GM19025 (cell line): ENCODE measurements around the gene POPDC3.

Source experiments
- ATAC-seq: cut with Tn5 transposase; IDR thresholded peaks from one replicate; pipeline ENCODE4 v1.9.1; 2021; ENCODE audit warnings: mild to moderate bottlenecking, low read depth, moderate library complexity; ENCODE audit not compliant: unreplicated experiment

POPDC3 gene

DNA sequence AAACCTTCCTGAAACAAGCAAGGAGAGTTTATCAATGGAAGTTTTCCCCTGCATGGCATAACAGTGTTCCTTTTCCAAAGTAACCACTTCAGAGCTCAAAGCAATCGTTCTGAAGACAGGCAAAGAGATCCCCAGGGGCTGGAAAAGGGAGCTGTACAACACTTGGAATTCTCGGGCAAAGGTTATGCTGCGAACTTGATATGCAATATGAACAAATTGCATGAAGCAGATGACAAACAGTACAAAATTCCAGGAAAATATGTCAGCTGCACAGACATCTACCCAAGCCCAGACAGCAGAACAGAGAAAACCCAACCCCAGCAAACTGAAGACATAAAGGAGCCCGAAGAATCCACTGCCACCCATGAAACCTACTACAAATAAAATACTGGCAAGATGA, 18.4 kb downstream of the POPDC3 start:
- no peak for ATAC-seq

DNA sequence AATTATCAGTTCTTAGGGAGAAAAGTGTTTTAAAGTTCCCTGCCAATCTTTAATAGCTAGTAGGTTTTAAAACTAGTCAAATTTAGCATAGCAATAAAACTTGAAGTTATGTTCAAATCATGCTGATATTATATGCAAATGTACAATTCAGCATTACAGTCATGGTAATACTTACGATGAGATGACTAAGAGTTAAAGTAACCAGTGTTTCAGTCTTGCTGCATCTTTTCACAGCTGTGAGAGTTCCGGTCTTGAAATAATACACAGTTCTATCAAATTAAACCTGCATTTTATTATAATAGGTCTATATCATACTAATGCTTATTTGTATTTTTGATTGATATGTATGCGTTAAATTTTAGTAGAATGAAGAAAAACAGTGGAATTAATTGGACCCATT, 26.1 kb downstream of the POPDC3 start:
- ATAC-seq, result no peak

DNA sequence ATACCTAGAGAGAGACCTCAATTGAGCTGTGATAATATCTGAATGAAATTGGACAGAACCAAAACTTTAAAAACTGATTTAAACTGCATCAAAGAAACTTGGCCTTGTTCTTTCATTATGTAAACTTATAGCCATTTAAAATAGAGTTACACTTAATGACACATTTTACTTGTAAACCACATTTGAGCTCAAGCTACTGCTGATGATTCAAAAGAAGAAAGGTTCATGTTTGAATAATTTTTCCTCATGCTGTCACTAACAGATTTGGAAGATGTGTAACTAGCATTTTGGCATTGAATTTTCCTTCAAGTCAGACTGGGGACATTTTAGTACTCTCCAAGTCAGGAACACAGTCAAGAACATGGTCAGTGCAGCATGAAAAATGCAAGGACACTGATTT, 26.9 kb downstream of the POPDC3 start:
- ATAC-seq, result no peak

DNA sequence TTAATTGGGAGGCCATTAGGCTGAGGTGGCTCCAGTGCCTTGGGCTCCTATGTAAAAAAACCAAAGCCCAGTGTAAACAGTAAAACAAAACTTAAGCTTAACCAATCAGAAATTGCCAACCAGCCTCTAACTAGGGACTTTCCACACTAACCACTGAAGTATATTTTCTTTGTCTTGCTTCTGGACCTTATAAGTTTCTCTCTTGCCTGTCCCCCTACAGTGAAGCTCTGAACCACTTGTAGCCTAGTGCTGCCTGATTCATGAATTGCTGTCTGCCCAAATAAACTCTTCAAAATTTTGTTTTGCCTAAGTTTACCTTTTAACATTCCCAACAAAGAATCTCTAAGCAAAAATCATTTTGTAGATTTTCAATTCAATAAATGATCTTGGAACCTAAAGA, 28.2 kb downstream of the POPDC3 start:
- ATAC-seq, result no peak

DNA sequence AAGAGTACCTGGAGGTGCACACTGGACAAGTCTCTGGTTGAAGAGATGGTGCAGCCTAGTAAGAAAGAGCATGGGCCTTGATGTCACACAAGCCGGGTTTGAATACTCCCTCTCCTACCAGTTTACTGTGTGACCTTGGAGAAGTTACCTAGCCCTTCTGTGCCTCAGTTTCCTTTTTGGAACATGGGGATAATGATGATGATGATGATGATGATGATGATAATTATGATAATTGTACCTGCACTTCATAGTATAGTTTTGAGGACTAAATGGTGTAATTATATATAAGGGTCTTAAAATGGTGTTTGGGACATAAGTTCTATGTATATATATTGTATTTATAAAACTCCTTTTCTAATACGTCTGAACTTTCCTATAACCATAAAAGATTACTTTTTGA, 41.7 kb downstream of the POPDC3 start:
- no peak for ATAC-seq

DNA sequence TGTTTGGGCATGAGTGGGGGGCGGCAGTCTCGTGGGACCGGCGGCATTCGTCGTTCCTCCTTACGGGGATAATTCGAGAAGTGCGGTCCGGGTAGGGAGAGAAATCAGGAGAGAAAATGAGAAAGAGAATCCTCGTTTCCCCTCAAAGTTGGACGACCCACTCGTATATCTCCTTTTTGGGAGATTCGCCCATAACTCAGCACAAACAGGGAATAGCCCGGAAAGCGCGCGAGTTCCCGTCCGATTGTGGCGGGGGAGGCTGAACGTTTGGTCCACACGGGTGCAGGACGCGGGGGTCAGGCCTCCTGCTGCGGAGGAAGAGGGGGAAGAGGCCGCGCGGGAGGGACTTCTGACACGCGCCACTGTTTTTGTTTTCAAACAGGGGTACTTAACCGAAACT, 42.4 kb downstream of the POPDC3 start:
- no peak for ATAC-seq

DNA sequence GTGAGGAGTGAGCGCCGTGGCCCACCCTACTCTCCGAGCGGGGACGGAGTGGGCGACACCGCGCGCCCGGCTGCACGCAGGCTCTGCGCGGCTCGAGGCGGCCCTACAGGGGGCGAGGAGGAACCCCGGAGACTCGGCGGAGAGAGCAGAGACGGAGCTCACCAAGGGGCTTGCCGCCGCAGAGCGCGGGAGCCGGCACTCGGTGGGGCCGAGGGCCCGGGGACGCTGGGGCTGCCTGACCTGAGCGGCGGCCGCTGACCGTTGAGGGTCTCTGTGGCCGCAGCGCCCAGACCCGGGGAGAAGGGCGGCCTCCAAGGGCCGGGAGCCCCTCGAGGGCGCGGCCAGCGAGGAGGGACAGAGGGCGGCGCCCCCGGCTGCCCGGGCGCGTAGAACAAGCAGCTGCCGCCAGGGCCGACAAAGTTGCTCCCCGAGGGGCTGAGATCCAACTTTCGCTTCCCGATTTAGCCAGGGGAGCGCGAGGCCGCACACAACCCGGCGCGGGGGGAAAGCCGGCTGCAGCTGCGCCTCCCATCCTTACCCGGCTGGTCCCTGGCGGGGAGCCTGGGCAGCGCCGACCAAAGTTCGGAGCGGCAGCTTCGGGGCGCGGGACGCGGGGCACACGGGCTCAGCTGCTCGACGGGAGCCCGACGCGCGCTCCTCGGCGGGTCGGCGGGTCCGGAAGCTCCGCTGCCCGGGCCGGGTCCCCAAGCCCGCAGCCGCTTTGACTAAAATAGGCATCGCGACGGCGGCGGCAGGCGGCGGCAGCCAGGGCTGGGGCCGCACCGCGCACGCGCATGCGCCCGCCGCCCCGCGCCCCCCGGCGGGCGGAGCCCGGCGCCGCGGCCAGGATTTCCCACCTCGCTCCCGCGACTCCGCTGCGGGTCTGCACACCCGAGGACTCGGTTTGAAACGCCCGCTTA, 43.1 kb downstream of the POPDC3 start:
- peak; percentile 45 for ATAC-seq

DNA sequence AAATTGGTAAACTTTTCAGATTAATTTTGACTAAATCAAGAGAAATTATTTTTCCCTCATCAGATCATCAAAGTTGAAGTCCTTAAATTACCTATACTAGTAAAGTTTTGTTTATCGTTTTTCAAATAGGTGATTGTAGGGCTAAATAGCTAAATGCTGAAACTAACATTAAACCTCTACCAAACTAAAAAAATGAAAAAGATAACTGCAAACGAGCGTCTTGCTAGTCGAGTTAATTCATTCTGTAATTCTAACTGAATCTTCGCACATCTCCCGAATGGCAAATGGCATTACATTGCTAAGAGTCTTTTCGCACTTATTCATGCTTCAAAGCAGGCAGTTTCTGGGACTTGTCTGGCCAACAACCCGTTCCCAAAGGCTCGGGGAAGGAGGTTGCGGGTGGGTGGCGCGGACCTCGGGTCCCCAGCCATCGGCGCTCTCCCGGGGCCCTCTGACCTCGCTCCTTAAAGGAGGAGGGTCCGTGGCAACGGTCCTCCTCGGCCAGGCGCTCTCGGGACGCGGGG, 43.8 kb downstream of the POPDC3 start:
- no peak for ATAC-seq

DNA sequence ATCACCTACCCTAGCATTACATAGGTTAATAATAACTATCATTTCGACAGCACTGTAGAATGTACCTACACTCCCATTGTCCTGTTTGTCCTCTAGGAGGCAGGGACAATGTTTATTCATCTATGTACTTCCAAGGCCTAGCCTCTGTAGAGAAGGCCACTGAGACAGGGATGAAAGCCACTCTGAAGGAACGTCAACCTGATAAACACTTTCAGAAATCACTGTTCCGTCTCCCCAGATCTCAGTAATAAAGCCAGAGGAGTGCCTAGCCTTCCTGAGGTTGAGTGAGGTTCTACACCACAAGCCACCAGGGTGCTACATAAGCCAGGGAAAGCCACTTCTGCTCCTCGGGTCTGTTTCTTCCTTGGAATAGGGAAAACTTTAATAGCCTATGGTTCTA, 44.8 kb downstream of the POPDC3 start:
- no peak for ATAC-seq

DNA sequence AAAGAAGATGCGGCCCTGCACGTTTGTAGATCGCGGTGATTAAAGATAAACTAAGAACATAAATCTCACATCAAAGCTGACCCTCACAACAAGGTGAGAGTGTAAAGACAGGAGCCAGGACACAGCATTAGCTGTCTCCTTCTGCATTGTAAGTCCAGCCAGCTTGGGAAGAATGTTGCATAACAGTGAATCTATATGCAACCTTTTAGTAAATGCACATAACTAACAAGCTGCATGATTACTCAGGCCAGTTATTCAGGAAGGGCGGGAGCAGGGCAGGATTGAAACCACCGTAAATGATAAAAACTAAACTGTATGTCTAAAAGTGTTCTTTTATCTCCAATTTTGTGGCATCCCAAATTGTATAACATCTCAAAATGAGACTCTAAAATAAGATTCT, 57.1 kb downstream of the POPDC3 start:
- no peak for ATAC-seq

DNA sequence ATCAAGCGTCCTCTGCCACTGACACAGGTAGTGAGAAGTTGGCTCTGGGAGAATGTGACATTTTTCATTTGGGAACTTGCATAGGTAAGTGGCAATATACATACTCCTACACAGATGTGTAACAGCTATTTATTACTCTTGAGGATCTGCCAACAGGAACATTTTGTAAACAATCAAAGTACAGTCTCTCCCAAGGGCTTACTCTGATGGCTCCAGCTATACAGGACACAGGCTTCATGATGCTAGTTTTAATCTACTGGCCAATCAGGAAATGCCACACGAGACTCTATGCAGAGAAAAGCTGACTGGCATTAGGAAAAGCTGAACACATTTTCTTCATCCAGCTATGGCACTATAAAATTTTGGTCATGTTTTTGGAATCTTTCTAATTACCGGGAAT, 57.8 kb downstream of the POPDC3 start:
- no peak for ATAC-seq

DNA sequence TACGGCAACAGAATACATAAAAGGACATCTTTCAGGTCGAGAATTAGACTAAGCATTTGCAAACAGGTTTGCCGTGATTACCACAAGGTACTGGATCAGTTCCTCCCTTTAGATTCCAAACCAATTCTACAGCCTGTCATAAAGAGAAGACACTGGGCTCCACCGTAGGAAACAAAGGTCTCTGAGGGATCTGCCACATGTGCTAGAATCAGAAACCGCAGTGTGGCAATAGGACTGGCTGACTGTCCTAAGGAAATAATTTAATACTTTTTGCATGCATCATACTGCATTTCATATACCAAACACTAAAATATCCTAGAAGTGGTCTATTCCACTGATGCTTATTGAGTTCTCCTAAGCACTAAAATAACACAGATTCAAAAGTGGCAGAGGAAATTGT, 59.2 kb downstream of the POPDC3 start:
- no peak for ATAC-seq

DNA sequence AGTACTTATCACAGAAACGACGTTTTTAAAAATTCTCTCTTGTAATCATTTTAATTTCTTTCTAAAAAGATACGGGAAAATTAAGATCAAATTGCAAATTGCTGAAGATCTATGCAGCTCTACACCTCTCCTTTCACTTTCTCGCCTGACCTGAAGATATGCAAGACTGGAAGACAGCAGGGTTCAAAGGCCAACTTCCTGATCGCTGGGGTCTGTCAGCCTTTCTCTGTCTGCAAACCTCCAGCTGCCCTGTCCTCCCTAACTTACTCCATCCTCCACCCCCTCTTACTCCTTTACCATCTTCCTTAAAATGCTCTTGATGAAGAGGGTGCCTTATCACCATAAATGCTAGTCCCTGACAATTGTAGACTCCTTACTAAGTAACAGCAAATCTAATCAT, 63.7 kb downstream of the POPDC3 start:
- ATAC-seq, result no peak

DNA sequence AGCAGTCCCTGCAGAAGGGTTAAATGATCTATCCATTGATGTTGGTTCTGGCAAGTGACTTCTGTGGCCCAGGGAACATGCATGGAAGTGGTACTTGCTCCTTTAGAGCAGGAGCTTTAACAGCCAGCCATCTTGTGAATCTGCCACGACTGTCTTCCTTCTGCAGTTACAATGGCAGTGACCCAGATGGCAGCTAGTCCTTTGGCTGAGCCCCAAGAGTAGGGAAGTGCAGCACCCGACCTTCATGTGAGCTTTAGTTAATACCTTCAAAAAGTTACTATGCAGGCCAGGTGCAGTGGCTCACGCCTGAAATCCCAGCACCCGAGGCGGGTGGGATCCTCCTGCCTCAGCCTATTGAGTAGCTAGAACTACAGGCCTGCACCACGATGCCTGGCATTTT, 66.4 kb downstream of the POPDC3 start:
- ATAC-seq, result no peak

DNA sequence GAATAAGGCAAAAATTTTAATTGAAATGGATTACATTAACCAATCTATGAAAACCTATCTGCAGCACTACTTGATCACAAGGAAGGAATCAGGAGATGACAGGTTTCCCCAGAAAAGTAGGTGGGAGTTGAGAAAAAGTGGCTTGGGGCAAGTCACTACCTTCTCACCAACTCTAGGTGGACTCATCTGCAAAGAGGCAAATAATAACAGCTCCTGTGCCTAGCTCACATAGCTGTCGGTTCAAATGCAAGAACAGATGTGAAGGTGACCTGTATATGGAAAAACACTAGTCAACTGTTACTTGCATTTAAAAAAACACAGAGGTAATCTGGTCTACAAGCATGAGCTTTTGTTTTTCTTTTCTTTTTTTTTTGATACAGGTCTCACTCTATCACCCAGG, 67.2 kb downstream of the POPDC3 start:
- ATAC-seq, result no peak

DNA sequence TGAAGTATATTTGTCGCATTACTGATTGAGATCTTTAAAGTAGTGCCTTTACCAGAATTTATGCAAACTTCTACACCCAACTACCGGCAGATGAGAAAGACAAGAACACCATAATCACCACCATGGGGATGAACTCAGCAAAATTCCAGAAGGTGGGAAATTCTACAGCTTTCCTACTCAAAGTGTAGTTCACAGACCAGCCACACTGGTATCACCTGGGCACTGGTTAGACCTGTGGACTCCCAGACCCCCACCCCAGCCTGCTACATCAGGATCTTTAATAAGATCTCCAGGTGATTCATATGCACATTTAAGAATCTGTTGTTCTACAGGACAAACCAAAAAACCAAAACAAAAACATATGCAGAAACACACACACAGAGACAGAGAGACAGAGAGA, 67.9 kb downstream of the POPDC3 start:
- ATAC-seq, result no peak

DNA sequence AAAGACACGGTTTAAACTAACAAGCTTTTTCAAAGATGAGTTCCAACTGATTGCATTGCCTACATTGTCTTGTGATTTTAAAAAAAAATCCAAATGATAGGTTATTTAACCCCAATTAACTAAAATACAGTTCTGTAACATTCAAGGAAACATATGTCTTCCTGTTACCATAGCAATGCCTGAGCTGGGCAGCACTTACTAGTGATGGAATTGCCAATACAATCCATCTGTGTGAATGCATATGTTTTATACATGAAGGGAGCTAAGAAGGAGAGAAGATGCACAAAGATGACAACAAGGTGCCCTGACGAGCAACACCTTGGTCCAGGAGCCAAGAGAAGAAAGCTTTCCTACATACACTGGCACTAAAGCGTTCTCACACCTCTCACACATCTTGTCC, 68.7 kb downstream of the POPDC3 start:
- ATAC-seq, result no peak

DNA sequence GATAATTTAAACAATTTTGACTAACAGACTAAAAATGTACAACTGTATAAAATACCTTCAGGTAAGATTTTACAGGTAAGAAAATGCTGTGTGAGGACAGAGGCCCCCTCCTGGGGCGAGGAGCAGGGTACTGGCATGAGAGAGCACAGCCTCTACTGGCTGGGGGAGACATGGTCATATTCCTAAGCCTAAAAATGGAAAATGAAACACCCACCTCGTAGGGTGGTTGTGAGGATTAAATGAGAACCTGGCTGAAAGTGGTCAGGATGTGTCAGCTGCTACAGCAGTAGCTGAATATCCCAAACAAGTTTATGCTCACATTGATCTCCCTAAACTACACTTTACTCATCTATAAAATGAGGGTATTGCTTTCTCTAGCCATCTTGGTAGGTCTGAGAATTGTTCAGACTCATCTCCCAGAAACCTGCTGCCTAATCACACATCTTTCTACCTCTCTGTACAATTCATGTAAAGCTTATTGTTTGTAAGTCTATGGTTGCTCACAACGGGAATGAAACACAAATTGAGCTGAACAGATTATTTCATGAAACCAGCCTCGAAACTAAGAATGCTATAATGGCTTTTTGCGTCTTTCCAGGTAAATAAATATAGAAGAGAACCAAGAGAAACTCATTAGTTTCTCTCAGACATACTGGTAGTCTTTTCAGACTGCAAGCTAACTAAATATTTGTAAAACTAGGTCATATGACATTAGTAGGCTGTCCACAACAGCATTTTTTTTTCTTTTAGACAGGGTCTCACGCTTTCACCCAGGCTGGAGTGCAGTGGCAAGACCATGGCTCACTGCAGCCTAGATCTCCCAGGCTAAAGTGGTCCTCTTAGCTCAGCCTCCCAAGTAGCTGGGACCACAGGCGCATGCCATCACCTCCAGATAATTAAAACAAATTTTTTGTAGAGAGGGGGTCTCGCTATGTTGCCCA, 69.6 kb downstream of the POPDC3 start:
- no peak for ATAC-seq

DNA sequence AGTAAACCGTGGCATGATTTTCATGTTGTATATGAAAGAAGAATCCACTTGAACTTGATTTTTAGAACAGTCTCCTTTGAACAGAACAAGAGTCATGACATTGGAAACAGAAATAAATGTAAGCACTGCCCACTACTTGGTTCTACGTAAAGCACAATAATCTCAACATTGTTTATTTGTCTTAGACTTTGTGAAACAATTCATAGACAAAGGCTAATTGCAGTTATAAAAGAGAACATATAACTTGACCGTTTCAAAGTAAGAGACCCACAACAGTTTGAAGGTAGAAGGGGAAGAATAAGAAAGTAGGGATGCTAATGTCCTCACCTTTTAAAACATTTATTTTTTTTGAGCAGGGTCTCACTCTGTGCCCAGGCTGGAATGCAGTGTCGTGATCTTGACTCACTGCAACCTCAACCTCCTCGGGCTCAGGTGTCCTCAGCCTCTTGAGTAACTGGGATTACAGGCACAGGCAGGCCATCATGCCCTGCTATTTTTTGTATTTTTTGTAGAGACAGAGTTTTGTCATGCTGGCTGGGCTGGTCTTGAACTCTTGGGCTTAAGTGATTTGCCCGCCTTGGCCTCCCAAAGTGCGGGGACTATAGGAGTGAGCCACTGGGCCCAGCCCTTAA, 71.1 kb downstream of the POPDC3 start:
- ATAC-seq, result no peak
